Trophoblast cell (in vitro differentiated cells and primary cell): ENCODE data around the gene MYH9.
A peak's percentile ranks its signal among the peaks of the same experiment; 100 is the strongest.

ENCODE experiments used
- DNase-seq, 2 donors: peaks; one replicate each; pipeline ENCODE4 v3.0.0-alpha.2; 2016
- H2AFZ ChIP-seq: 2 replicates; pipeline ENCODE4 v1.6.1; 2013; ENCODE audit warnings: low read length, moderate library complexity, mild to moderate bottlenecking; ENCODE audit not compliant: insufficient read depth, poor library complexity
- H2AK5ac ChIP-seq: 2 replicates; pipeline ENCODE4 v1.6.1; 2013; ENCODE audit warnings: mild to moderate bottlenecking, low read length
- H2BK120ac ChIP-seq: 2 replicates; pipeline ENCODE4 v1.6.1; 2013; ENCODE audit warnings: low read length, mild to moderate bottlenecking, moderate library complexity; ENCODE audit not compliant: insufficient read depth, poor library complexity
- H2BK12ac ChIP-seq: 2 replicates; pipeline ENCODE4 v1.6.1; 2013; ENCODE audit warnings: mild to moderate bottlenecking, low read length, moderate library complexity
- H2BK5ac ChIP-seq: 2 replicates; pipeline ENCODE4 v1.6.1; 2013; ENCODE audit warnings: low read length, low read depth, moderate library complexity, mild to moderate bottlenecking; ENCODE audit not compliant: poor library complexity
- H3K14ac ChIP-seq: 2 replicates; pipeline ENCODE4 v1.6.1; 2013; ENCODE audit warnings: mild to moderate bottlenecking, low read length
- H3K18ac ChIP-seq: 2 replicates; pipeline ENCODE4 v1.6.1; 2013; ENCODE audit warnings: mild to moderate bottlenecking, low read length
- H3K23ac ChIP-seq: 2 replicates; pipeline ENCODE4 v1.6.1; 2013; ENCODE audit warnings: low read length
- H3K27ac ChIP-seq: 2 replicates; pipeline ENCODE4 v1.5.1; 2013; ENCODE audit warnings: low read depth, mild to moderate bottlenecking, inconsistent platforms, low read length, moderate library complexity
- H3K27me3 ChIP-seq: 2 replicates; pipeline ENCODE4 v1.6.1; 2013; ENCODE audit warnings: inconsistent platforms, mild to moderate bottlenecking, low read length, moderate library complexity; ENCODE audit not compliant: insufficient read depth
- H3K36me3 ChIP-seq, 2 experiments: 1 replicate in 1 of 2; 2 replicates in 1 of 2; pipeline ENCODE4 v1.6.1; 2013; ENCODE audit warnings: low read length in 2 of 2, mild to moderate bottlenecking in 2 of 2, moderate library complexity in 1 of 2; ENCODE audit not compliant: insufficient read depth in 2 of 2, control insufficient read depth in 1 of 2
- H3K4ac ChIP-seq: 2 replicates; pipeline ENCODE4 v1.6.1; 2013; ENCODE audit warnings: low read depth, mild to moderate bottlenecking, low read length, moderate library complexity
- H3K4me1 ChIP-seq, 2 experiments: 1 replicate in 1 of 2; 2 replicates in 1 of 2; pipeline ENCODE4 v1.6.1; 2013; ENCODE audit warnings: low read length in 2 of 2, mild to moderate bottlenecking in 2 of 2, moderate library complexity in 1 of 2; ENCODE audit not compliant: insufficient read depth in 2 of 2, control insufficient read depth in 1 of 2
- H3K4me2 ChIP-seq: 2 replicates; pipeline ENCODE4 v1.6.1; 2013; ENCODE audit warnings: inconsistent platforms, mild to moderate bottlenecking, low read length, moderate library complexity
- H3K4me3 ChIP-seq: 2 replicates; pipeline ENCODE4 v1.5.1; 2013; ENCODE audit warnings: mild to moderate bottlenecking, low read depth, low read length, inconsistent platforms
- H3K79me1 ChIP-seq: one replicate; pipeline ENCODE4 v1.6.1; 2013; ENCODE audit warnings: low read length
- H3K79me2 ChIP-seq: 2 replicates; pipeline ENCODE4 v1.6.1; 2013; ENCODE audit warnings: low read length, mild to moderate bottlenecking; ENCODE audit not compliant: control insufficient read depth, insufficient read depth, poor library complexity
- H3K9ac ChIP-seq: 2 replicates; pipeline ENCODE4 v1.6.1; 2013; ENCODE audit warnings: mild to moderate bottlenecking, low read length
- H3K9me3 ChIP-seq: 2 replicates; pipeline ENCODE4 v1.6.1; 2013; ENCODE audit warnings: low read depth, mild to moderate bottlenecking, control low read depth, inconsistent platforms, low read length; ENCODE audit not compliant: insufficient read depth
- H4K12ac ChIP-seq: 2 replicates; pipeline ENCODE4 v1.6.1; 2013; ENCODE audit warnings: low read depth, mild to moderate bottlenecking, low read length, moderate library complexity
- H4K8ac ChIP-seq: 2 replicates; pipeline ENCODE4 v1.6.1; 2013; ENCODE audit warnings: low read depth, mild to moderate bottlenecking, low read length, moderate library complexity
- H4K91ac ChIP-seq: one replicate; pipeline ENCODE4 v1.6.1; 2013; ENCODE audit warnings: low read depth, mild to moderate bottlenecking, low read length, moderate library complexity
- WGBS: extraction: QIAGEN DNeasy Blood & Tissue Kit; methylation state at CpG from one replicate; pipeline ENCODE4 v1.1.7; 2013; ENCODE audit warnings: missing lambda C conversion rate; ENCODE audit not compliant: insufficient read length, insufficient coverage; ENCODE audit errors: extremely low coverage; 5-methylcytosine and 5-hydroxymethylcytosine counted together

The MYH9 gene

DNA sequence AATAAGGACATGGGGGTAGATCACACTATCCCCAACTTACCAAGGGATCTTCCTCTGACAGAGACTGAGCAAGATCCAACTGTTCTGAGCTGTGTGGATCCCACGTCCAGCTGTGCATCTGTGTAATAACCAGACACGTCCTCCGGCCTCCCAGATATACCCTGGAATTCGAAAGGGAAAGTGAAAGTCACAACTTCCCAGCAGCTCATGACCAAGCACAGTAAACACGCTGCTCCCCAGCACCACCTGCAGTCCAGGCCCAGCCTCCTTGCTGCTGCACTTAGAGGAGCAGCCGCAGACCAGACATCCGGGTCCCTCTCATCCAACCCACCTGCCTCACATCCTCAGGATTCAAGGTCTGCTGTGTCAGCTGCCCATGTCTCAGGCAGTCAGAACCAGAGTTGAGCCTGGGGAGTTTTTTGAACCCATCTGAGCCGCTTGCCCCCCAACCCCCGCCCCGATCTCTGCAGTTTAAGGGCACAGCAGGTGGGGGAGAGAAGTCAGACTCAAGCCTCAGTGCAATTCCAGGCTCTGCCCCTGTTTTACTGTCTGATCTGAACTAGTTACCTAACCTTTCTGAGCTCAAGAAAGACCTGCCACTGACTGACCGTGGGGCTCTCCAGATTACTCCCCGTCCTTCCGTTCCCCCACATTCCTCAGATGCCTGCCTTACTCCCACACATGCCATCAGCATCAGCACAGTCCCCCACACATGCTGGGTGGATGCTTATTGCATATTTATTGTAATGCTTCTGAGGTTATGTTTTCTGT lies 148.2 kb downstream of the MYH9 start, which contains the start of gene APOL2:
Gene APOL2 (minus strand): TSS at position 127 of the 771 bp plus-strand sequence. CDS start 6,365 bp downstream, outside the sequence.
- peak within 1 kb of the TSS; percentile 30 for H3K18ac ChIP-seq
- H3K4ac ChIP-seq: peak within 1 kb of the TSS; percentile 49
- peak within 1 kb of the TSS; percentile 67 for H4K8ac ChIP-seq
- peaks cover 4% of the 10 kb centered on the region for H3K79me2 ChIP-seq
- peaks cover 5 to 13% of the 10 kb centered on the region in 2 experiments for H3K4me1 ChIP-seq
- no peak within 1 kb of the TSS for H3K4me3 ChIP-seq
- no peak within 1 kb of the TSS for H2BK12ac ChIP-seq
- no peak within 1 kb of the TSS for H3K27ac ChIP-seq
- H2AFZ ChIP-seq: peak within 1 kb of the TSS; percentile 56
- peak within 1 kb of the TSS; percentile 49 for H2BK120ac ChIP-seq
- H2AK5ac ChIP-seq: peak within 1 kb of the TSS; percentile 57
- peak within 1 kb of the TSS; percentile 35 for H2BK5ac ChIP-seq
- H3K4me2 ChIP-seq: peak within 1 kb of the TSS; percentile 56
- H3K27me3 ChIP-seq: no peaks in the 10 kb centered on the region
- H3K14ac ChIP-seq: peak within 1 kb of the TSS; percentile 63
- H3K79me1 ChIP-seq: peaks cover 7% of the 10 kb centered on the region
- H4K91ac ChIP-seq: peak within 1 kb of the TSS; percentile 75
- peak within 1 kb of the TSS; percentile 40 for H4K12ac ChIP-seq
- no CpG with 5 or more reads among the region's 13 CpGs for WGBS
- no peaks in the 10 kb centered on the region for H3K36me3 ChIP-seq
- no peak within 1 kb of the TSS for H3K9ac ChIP-seq
- no peak within 1 kb of the TSS for H3K23ac ChIP-seq
- peak; percentile 97 for DNase-seq
- H3K9me3 ChIP-seq: no peaks in the 10 kb centered on the region

GRCh38 chr22:36239150-36239400 lies 148.7 kb downstream of the MYH9 start:
- H3K14ac ChIP-seq: peak overlapping the region; percentile 63
- peak overlapping the region; percentile 30 for H3K18ac ChIP-seq
- H2BK12ac ChIP-seq: no peak overlapping the region
- no peak overlapping the region for H3K9ac ChIP-seq
- peak overlapping the region; percentile 49 for H3K4ac ChIP-seq
- no peak overlapping the region for H2AK5ac ChIP-seq
- no peak overlapping the region for H3K4me3 ChIP-seq
- H2BK5ac ChIP-seq: peak overlapping the region; percentile 35
- H3K23ac ChIP-seq: no peak overlapping the region
- H4K8ac ChIP-seq: peak overlapping the region; percentile 67
- WGBS: no CpG with 5 or more reads among the region's 4 CpGs
- peaks cover 7% of the 10 kb centered on the region for H3K79me1 ChIP-seq
- peaks cover 5 to 13% of the 10 kb centered on the region in 2 experiments for H3K4me1 ChIP-seq
- no peak overlapping the region for H3K27ac ChIP-seq
- peak overlapping the region; percentile 40 for H4K12ac ChIP-seq
- peak overlapping the region; percentile 56 for H2AFZ ChIP-seq
- no peaks in the 10 kb centered on the region for H3K36me3 ChIP-seq
- DNase-seq: no peak
- H3K27me3 ChIP-seq: no peaks in the 10 kb centered on the region
- H3K4me2 ChIP-seq: peak overlapping the region; percentile 56
- H4K91ac ChIP-seq: peak overlapping the region; percentile 75
- no peaks in the 10 kb centered on the region for H3K9me3 ChIP-seq
- peaks cover 4% of the 10 kb centered on the region for H3K79me2 ChIP-seq
- H2BK120ac ChIP-seq: peak overlapping the region; percentile 49

GRCh38 chr22:36238373-36239149 lies 149.2 kb downstream of the MYH9 start:
- DNase-seq: no peak
- H2BK5ac ChIP-seq: peak overlapping the region; percentile 35
- H3K4me2 ChIP-seq: peak overlapping the region; percentile 56
- no peak overlapping the region for H3K9ac ChIP-seq
- H2BK12ac ChIP-seq: no peak overlapping the region
- H2AK5ac ChIP-seq: peak overlapping the region; percentile 57
- no peaks in the 10 kb centered on the region for H3K9me3 ChIP-seq
- peak overlapping the region; percentile 49 for H3K4ac ChIP-seq
- H3K4me3 ChIP-seq: no peak overlapping the region
- peak overlapping the region; percentile 63 for H3K14ac ChIP-seq
- H4K91ac ChIP-seq: peak overlapping the region; percentile 75
- H3K23ac ChIP-seq: no peak overlapping the region
- H3K27ac ChIP-seq: no peak overlapping the region
- WGBS: no CpG with 5 or more reads among the region's 5 CpGs
- H3K27me3 ChIP-seq: no peaks in the 10 kb centered on the region
- peaks cover 5 to 13% of the 10 kb centered on the region in 2 experiments for H3K4me1 ChIP-seq
- H3K79me2 ChIP-seq: peaks cover 4% of the 10 kb centered on the region
- no peaks in the 10 kb centered on the region for H3K36me3 ChIP-seq
- H3K18ac ChIP-seq: peak overlapping the region; percentile 30
- peak overlapping the region; percentile 67 for H4K8ac ChIP-seq
- H3K79me1 ChIP-seq: peaks cover 7% of the 10 kb centered on the region
- peak overlapping the region; percentile 40 for H4K12ac ChIP-seq
- H2AFZ ChIP-seq: peak overlapping the region; percentile 56
- no peak overlapping the region for H2BK120ac ChIP-seq

- H3K36me3 ChIP-seq: peaks cover 0 to 4% of the 10 kb centered on the region in 2 experiments
- no peak overlapping the region for H3K27ac ChIP-seq
- H4K91ac ChIP-seq: no peak overlapping the region
Observed at GRCh38 chr22:36237462-36238372, 150.1 kb downstream of the MYH9 start.

More at GRCh38 chr22:36237462-36238372, 150.1 kb downstream of the MYH9 start:
- H3K9me3 ChIP-seq: no peaks in the 10 kb centered on the region
- peak overlapping the region; percentile 3 for H2AK5ac ChIP-seq
- no peak overlapping the region for H2AFZ ChIP-seq
- no peak overlapping the region for H3K14ac ChIP-seq
- H3K79me1 ChIP-seq: peaks cover 7% of the 10 kb centered on the region
- no peaks in the 10 kb centered on the region for H3K27me3 ChIP-seq
- H3K4me1 ChIP-seq: peaks cover 5 to 13% of the 10 kb centered on the region in 2 experiments
- H4K8ac ChIP-seq: no peak overlapping the region
- H3K4ac ChIP-seq: no peak overlapping the region
- H2BK12ac ChIP-seq: no peak overlapping the region
- no peak overlapping the region for H3K23ac ChIP-seq
- no CpG with 5 or more reads among the region's 12 CpGs for WGBS
- no peak overlapping the region for H3K4me3 ChIP-seq
- peaks cover 4% of the 10 kb centered on the region for H3K79me2 ChIP-seq
- no peak overlapping the region for H3K4me2 ChIP-seq
- no peak overlapping the region for H2BK120ac ChIP-seq
- H3K9ac ChIP-seq: no peak overlapping the region
- H4K12ac ChIP-seq: no peak overlapping the region
- H2BK5ac ChIP-seq: no peak overlapping the region
- no peak overlapping the region for H3K18ac ChIP-seq
- DNase-seq: no peak
